K562 (cell line): Measurements from ENCODE around the gene RNU6-1. TPM values are rescaled to one million over a fixed set of nuclear protein-coding genes. Genes with fewer than 3 reads are reported as not detected.

Experiments
- ATAC-seq: fragments of 200-7000 bp; cut with Tn5 transposase; 3 replicates; pipeline ENCODE4 v1.9.1; 2020; ENCODE audit warnings: moderate library complexity
- BruUV-seq: library from RNA; stranded (reverse); fragments of 400-500 nt; replicated peaks from 2 replicates; lab custom pipeline; 2021; lab: Mats Ljungman, UMichigan
- CTCF ChIA-PET: fragments of 300-600 bp; formaldehyde crosslinking; extraction: SDS; loops from one replicate; lab custom pipeline; 2021; ENCODE audit warnings: low intra/inter-chr PET ratio; lab: Yijun Ruan, JAX
- POLR2A ChIA-PET: fragments of 300-600, 350-650 bp; sonication (Branson Sonifier 250); formaldehyde crosslinking; extraction: SDS; loops from one replicate; lab custom pipeline; 2021; ENCODE audit warnings: antibody characterized with exemption, inconsistent platforms; lab: Yijun Ruan, JAX
- DNase-seq, 4 experiments: peaks; one replicate each; pipeline versions ENCODE4 v3.0.0 to v3.0.0-alpha.2; 2011 to 2018; ENCODE audit warnings: low spot score in 3 of 4, mixed read lengths in 3 of 4; ENCODE audit errors: extremely low read depth in 1 of 4
- FAIRE-seq: peaks from 2 replicates; lab custom pipeline; 2011; peaks lifted over from hg19 to GRCh38; lab: Jason Lieb, UNC
- H2AFZ ChIP-seq: 2 replicates; pipeline ENCODE4 v1.6.0; 2011; ENCODE audit warnings: low read depth, low read length, control low read depth, inconsistent platforms
- H3K27ac ChIP-seq: fragments of 200-600 bp; 3 replicates; pipeline ENCODE4 v1.8.0; 2011; ENCODE audit warnings: low read depth, mild to moderate bottlenecking, control low read depth, inconsistent platforms, low read length, moderate library complexity, mixed read lengths; ENCODE audit errors: extremely low read depth
- H3K27me3 ChIP-seq, 2 experiments: fragments of 300-600 bp in 1 of 2; 2 replicates in 1 of 2; 3 replicates in 1 of 2; pipeline versions ENCODE4 v1.6.0 to v1.8.0; 2011; ENCODE audit warnings: inconsistent platforms in 2 of 2, low read length in 2 of 2, mild to moderate bottlenecking in 1 of 2, mixed read lengths in 1 of 2, moderate library complexity in 1 of 2; ENCODE audit not compliant: control insufficient read depth in 2 of 2, insufficient read depth in 2 of 2
- H3K36me3 ChIP-seq: fragments of 300-600 bp; 3 replicates; pipeline ENCODE4 v1.8.0; 2011; ENCODE audit warnings: mild to moderate bottlenecking, low read length, inconsistent platforms; ENCODE audit not compliant: control insufficient read depth, insufficient read depth
- H3K4me1 ChIP-seq, 2 experiments: fragments of 200-600 bp in 1 of 2; replicated peaks in 1 of 2; 2 replicates in 1 of 2; 3 replicates in 1 of 2; pipeline versions ENCODE4 v1.5.1 to v1.8.0; 2011; ENCODE audit warnings: inconsistent platforms in 2 of 2, low read length in 2 of 2, mild to moderate bottlenecking in 1 of 2, mixed read lengths in 1 of 2, moderate library complexity in 1 of 2; ENCODE audit not compliant: control insufficient read depth in 2 of 2, insufficient read depth in 2 of 2
- H3K4me2 ChIP-seq: 2 replicates; pipeline ENCODE4 v1.6.1; 2011; ENCODE audit warnings: low read length, control low read depth, inconsistent platforms, mixed read lengths; ENCODE audit not compliant: insufficient read depth
- H3K4me3 ChIP-seq: fragments of 200-600 bp; sonication (generic), shearing (Covaris generic); 2 replicates; pipeline ENCODE4 v1.5.1; 2016; ENCODE audit warnings: control low read depth, inconsistent platforms
- H3K79me2 ChIP-seq: fragments of 200-600 bp; 3 replicates; pipeline ENCODE4 v1.8.0; 2011; ENCODE audit warnings: low read length, inconsistent platforms; ENCODE audit not compliant: control insufficient read depth, insufficient read depth
- H3K9ac ChIP-seq, 2 experiments: 2 replicates each; pipeline versions ENCODE4 v1.6.0 to v1.6.1; 2011; ENCODE audit warnings: low read depth in 2 of 2, low read length in 2 of 2, control low read depth in 1 of 2, inconsistent platforms in 1 of 2, mild to moderate bottlenecking in 1 of 2, mixed read lengths in 1 of 2; ENCODE audit not compliant: insufficient read depth in 1 of 2
- H3K9me1 ChIP-seq: one replicate; pipeline ENCODE4 v1.6.0; 2011; ENCODE audit warnings: inconsistent platforms, mild to moderate bottlenecking, low read length, moderate library complexity; ENCODE audit not compliant: control insufficient read depth, insufficient read depth
- H3K9me3 ChIP-seq: replicated peaks from 2 replicates; pipeline ENCODE4 v1.5.1; 2011; ENCODE audit warnings: low read depth, low read length, inconsistent platforms; ENCODE audit not compliant: control insufficient read depth, insufficient read depth
- H4K20me1 ChIP-seq: replicated peaks from 2 replicates; pipeline ENCODE4 v1.6.1; 2011; ENCODE audit warnings: low read length, inconsistent platforms, mixed read lengths; ENCODE audit not compliant: control insufficient read depth, insufficient read depth
- HMGN3 ChIP-seq: IDR thresholded peaks from 2 replicates; pipeline ENCODE4 v1.6.1; 2011; ENCODE audit warnings: borderline replicate concordance, low read depth, mild to moderate bottlenecking, mixed read lengths, low read length; ENCODE audit not compliant: insufficient read length; ENCODE audit errors: extremely low read depth
- HNRNPLL ChIP-seq: fragments of 200-400 bp; formaldehyde crosslinking; IDR thresholded peaks from 2 replicates; pipeline ENCODE4 v1.6.1; 2017; ENCODE audit warnings: low read length, low read depth, mild to moderate bottlenecking; ENCODE audit not compliant: poor library complexity, severe bottlenecking
- NCOA4 ChIP-seq: fragments of 450-650 bp; IDR thresholded peaks from 2 replicates; pipeline ENCODE4 v1.6.1; 2018; ENCODE audit warnings: mild to moderate bottlenecking; ENCODE audit not compliant: partially characterized antibody
- ZBTB33 ChIP-seq: sonication (generic); formaldehyde crosslinking; IDR thresholded peaks from 2 replicates; pipeline ENCODE4 v1.8.1; 2023; ENCODE audit warnings: mild to moderate bottlenecking, missing genetic modification reagents
- ZKSCAN1 ChIP-seq: fragments of 150-350 bp; IDR thresholded peaks from 2 replicates; pipeline ENCODE4 v1.6.1; 2016; ENCODE audit warnings: low read depth, low read length
- WGBS: fragments of 100-300 bp; shearing (Covaris generic); methylation state at CpG from one replicate; pipeline ENCODE4 v1.1.6; 2016; ENCODE audit warnings: low coverage, mixed read lengths; ENCODE audit not compliant: insufficient coverage; ENCODE audit errors: missing lambda C conversion rate; 5-methylcytosine and 5-hydroxymethylcytosine counted together
- in situ Hi-C: fragments of 300-500 bp; cut with MboI; formaldehyde crosslinking; loops from 4 replicates; pipeline ENCODE4 v1.15.0; 2018; ENCODE audit warnings: inconsistent platforms, mixed read lengths
- intact Hi-C: fragments of 100-400 bp; cut with micrococcal nuclease; formaldehyde crosslinking; loops from 2 replicates; pipeline ENCODE4 v1.14.2; 2022
- polyA plus RNA-seq, 8 experiments: library from polyadenylated mRNA; depleted of rRNA in 4 of 8; stranded (reverse) in 5 of 8; unstranded in 3 of 8; fragments of >200 nt; fragmentation: Nextera tagmentation in 2 of 8; fragmentation: Illumina TruSeq in 1 of 8; extraction: Ambion mirVana in 2 of 8; extraction: Trizol in 1 of 8; gene quantifications; 2 replicates each; pipeline versions ENCODE4 v1.2.1 to v1.2.3, GENCODE V29; 2011 to 2014; ENCODE audit warnings: inconsistent platforms in 1 of 8, missing spikeins in 1 of 8
- total RNA-seq, 7 experiments: library from RNA; depleted of rRNA in 6 of 7; stranded (reverse); fragments of >200 nt in 6 of 7; fragmentation: Illumina TruSeq in 2 of 7; extraction: Trizol in 2 of 7; gene quantifications; 2 replicates each; pipeline versions ENCODE4 v1.2.1 to v1.2.3, GENCODE V29; 2011 to 2021; ENCODE audit warnings: low replicate concordance in 1 of 7
- TF ChIP-seq, protein P1 (sequence below): fragments of 250-450 bp; sonication (Bioruptor Pico); IDR thresholded peaks from 2 replicates; pipeline ENCODE4 v1.6.1; 2021; ENCODE audit warnings: mild to moderate bottlenecking

RNU6-1 gene
- total and polyA plus RNA-seq, 9 of the 15 experiments (the other 6 are each of a cell fraction or from before 2014, with no cell fraction given): not detected

DNA sequence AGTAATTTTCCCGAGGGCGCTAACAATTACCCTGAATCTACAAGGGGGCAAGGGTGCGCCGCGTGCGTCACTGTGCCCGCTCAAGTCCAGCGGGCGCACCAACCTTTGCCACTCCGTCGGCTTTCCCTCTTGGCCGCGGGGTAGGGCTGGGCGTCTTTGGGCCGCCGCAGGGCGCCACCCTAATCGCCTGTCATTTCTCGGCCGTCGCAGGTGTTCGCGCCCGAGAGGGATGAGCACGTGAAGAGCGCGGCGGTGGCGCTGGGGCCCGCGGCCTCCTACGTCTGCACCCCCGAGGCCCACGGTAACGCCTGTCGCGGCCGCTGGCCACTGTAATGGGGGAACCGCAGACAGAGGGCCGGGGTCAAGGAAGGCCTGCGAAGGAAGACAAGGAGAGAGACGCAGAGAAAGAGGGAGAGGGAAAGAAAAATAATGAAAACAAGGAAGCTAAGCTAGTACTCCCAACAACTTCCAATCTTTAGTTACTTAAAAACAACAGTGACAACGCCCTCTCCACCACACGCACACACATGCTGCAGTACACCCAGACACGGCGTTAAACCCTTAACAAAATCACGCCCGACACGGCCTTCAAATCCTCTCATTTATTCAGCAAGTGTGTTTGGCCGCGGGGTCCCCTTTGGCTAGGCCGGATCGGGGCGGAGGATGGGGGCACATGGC, 10.7 kb downstream of the RNU6-1 start:
- DNase-seq: no peak
- ChIA-PET CTCF (no interaction called here), POLR2A (interaction anchor here (0.6 kb wide), 1 partner anchor 10 kb away, joined by 3 read pairs; no protein-coding TSS in a partner anchor)
- peaks cover 0 to 25% of the 10 kb centered on the region in 2 experiments; a peak in 3 of 5 replicates for H3K4me1 ChIP-seq
- no peaks in the 10 kb centered on the region; the same call in 1 of the 2 replicates for H3K9me3 ChIP-seq
- H3K4me2 ChIP-seq: no peak overlapping the region
- TF ChIP-seq ZBTB33: peak; percentile 4; the same call in 1 of the 2 replicates
- no peak for TF ChIP-seq HNRNPLL
- no peak for TF ChIP-seq HMGN3
- no peak for TF ChIP-seq ZKSCAN1
- TF ChIP-seq NCOA4: no peak
- TF ChIP-seq, protein P1, sequence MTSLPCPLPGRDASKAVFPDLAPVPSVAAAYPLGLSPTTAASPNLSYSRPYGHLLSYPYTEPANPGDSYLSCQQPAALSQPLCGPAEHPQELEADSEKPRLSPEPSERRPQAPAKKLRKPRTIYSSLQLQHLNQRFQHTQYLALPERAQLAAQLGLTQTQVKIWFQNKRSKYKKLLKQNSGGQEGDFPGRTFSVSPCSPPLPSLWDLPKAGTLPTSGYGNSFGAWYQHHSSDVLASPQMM (CRISPR knock-in tag): no peak
- no peak overlapping the region for H3K27ac ChIP-seq
- peaks cover 9 to 23% of the 10 kb centered on the region in 2 experiments; a peak in 4 of 5 replicates for H3K27me3 ChIP-seq
- 66% methylated on average over 31 of the region's 54 CpGs for WGBS
- no peak overlapping the region for H3K9ac ChIP-seq
- no peak for ATAC-seq
- no TSS peak for BruUV-seq
- no peak for FAIRE-seq
- no peaks in the 10 kb centered on the region; the same call in 1 of the 2 replicates for H4K20me1 ChIP-seq
- intact Hi-C loops: no loop called here
- no peak overlapping the region for H3K4me3 ChIP-seq
- H3K9me1 ChIP-seq: no peaks in the 10 kb centered on the region
- no peak overlapping the region for H2AFZ ChIP-seq
- no peaks in the 10 kb centered on the region for H3K36me3 ChIP-seq
- no peaks in the 10 kb centered on the region for H3K79me2 ChIP-seq
- in situ Hi-C loops: no loop called here
